GM12878 (cell line): Measurements from ENCODE around the gene PPP6R1. TPM values are rescaled to one million over a fixed set of nuclear protein-coding genes. Genes with fewer than 3 reads are reported as not detected.

Source experiments
- ATAC-seq: fragments of 200-7000 bp; cut with Tn5 transposase; 3 replicates; pipeline ENCODE4 v1.9.1; 2020; ENCODE audit warnings: mild to moderate bottlenecking, moderate library complexity
- BruUV-seq: library from RNA; stranded (reverse); fragments of 400-500 nt; replicated peaks from 2 replicates; lab custom pipeline; 2021; lab: Mats Ljungman, UMichigan
- CTCF ChIA-PET: fragments of 300-600 bp; sonication (Branson Sonifier 250); formaldehyde crosslinking; extraction: SDS; loops from one replicate; lab custom pipeline; 2021; ENCODE audit warnings: inconsistent platforms; lab: Yijun Ruan, JAX
- POLR2A ChIA-PET: fragments of 350-600 bp; formaldehyde crosslinking; extraction: SDS; loops from one replicate; lab custom pipeline; 2021; ENCODE audit warnings: inconsistent platforms; lab: Charles Lee
- RAD21 ChIA-PET: fragments of 300-600 bp; sonication (Branson Sonifier 250); formaldehyde crosslinking; loops from one replicate; lab custom pipeline; 2023; ENCODE audit warnings: antibody characterized with exemption; ENCODE audit not compliant: unreplicated experiment; lab: Charles Lee
- SMC1A ChIA-PET: fragments of 300-600 bp; sonication (Branson Sonifier 250); formaldehyde crosslinking; loops from one replicate; lab custom pipeline; 2023; ENCODE audit not compliant: unreplicated experiment, uncharacterized antibody; lab: Charles Lee
- DNase-seq: peaks from one replicate; pipeline ENCODE4 v3.0.0-alpha.2; 2011; ENCODE audit warnings: low read depth, low spot score
- FAIRE-seq: peaks from 3 replicates; lab custom pipeline; 2011; peaks lifted over from hg19 to GRCh38; lab: Jason Lieb, UNC
- H2AFZ ChIP-seq: 2 replicates; pipeline ENCODE4 v1.6.0; 2011; ENCODE audit warnings: low read depth, low read length, control low read depth; ENCODE audit not compliant: control insufficient read depth
- H3K27ac ChIP-seq: 2 replicates; pipeline ENCODE4 v1.5.1; 2011; ENCODE audit warnings: control low read depth; ENCODE audit not compliant: control insufficient read depth, insufficient read depth
- H3K27me3 ChIP-seq, 2 experiments: replicated peaks in 1 of 2; 2 replicates each; pipeline versions ENCODE4 v1.6.0 to v1.6.1; 2011; ENCODE audit warnings: low read length in 1 of 2; ENCODE audit not compliant: control insufficient read depth in 2 of 2, insufficient read depth in 2 of 2
- H3K36me3 ChIP-seq, 2 experiments: 2 replicates each; pipeline ENCODE4 v1.5.1; 2011; ENCODE audit warnings: low read length in 1 of 2; ENCODE audit not compliant: control insufficient read depth in 2 of 2, insufficient read depth in 2 of 2
- H3K4me1 ChIP-seq: 2 replicates; pipeline ENCODE4 v1.6.1; 2011; ENCODE audit warnings: mild to moderate bottlenecking, low read length, moderate library complexity, mixed read lengths; ENCODE audit not compliant: control insufficient read depth, insufficient read depth
- H3K4me2 ChIP-seq: 2 replicates; pipeline ENCODE4 v1.6.0; 2011; ENCODE audit warnings: control low read depth; ENCODE audit not compliant: control insufficient read depth, insufficient read depth
- H3K4me3 ChIP-seq: fragments of 200-600 bp; sonication (generic); 2 replicates; pipeline ENCODE4 v1.5.1; 2016
- H3K79me2 ChIP-seq: 2 replicates; pipeline ENCODE4 v1.6.0; 2011; ENCODE audit warnings: low read length; ENCODE audit not compliant: control insufficient read depth, insufficient read depth
- H3K9ac ChIP-seq: 2 replicates; pipeline ENCODE4 v1.8.0; 2011; ENCODE audit warnings: low read length, control low read depth, mixed read lengths; ENCODE audit not compliant: control insufficient read depth, insufficient read depth
- H3K9me3 ChIP-seq: replicated peaks from 3 replicates; pipeline ENCODE4 v1.5.1; 2011; ENCODE audit warnings: mild to moderate bottlenecking, low read length; ENCODE audit not compliant: control insufficient read depth, insufficient read depth
- H4K20me1 ChIP-seq: 2 replicates; pipeline ENCODE4 v1.6.0; 2011; ENCODE audit not compliant: control insufficient read depth, insufficient read depth
- CREB1 ChIP-seq: IDR thresholded peaks from 2 replicates; pipeline ENCODE4 v1.6.1; 2012; ENCODE audit warnings: low read depth, mild to moderate bottlenecking, inconsistent platforms
- CREM ChIP-seq: IDR thresholded peaks from 2 replicates; pipeline ENCODE4 v1.6.1; 2014; ENCODE audit warnings: antibody characterized with exemption, low read depth
- FOXK2 ChIP-seq: fragments of 450-650 bp; IDR thresholded peaks from 2 replicates; pipeline ENCODE4 v1.6.1; 2017; ENCODE audit warnings: mild to moderate bottlenecking, moderate library complexity
- HCFC1 ChIP-seq: fragments of 150-350 bp; IDR thresholded peaks from 2 replicates; pipeline ENCODE4 v1.6.1; 2014; ENCODE audit warnings: low read length
- IKZF1 ChIP-seq: fragments of 450-650 bp; conservative IDR thresholded peaks from 2 replicates; pipeline ENCODE4 v1.6.1; 2017; ENCODE audit warnings: antibody characterized with exemption, mild to moderate bottlenecking
- SIX5 ChIP-seq: IDR thresholded peaks from 2 replicates; pipeline ENCODE4 v1.6.1; 2011; ENCODE audit warnings: mild to moderate bottlenecking, low read depth, low read length, moderate library complexity; ENCODE audit not compliant: severe bottlenecking
- TARDBP ChIP-seq: IDR thresholded peaks from 2 replicates; pipeline ENCODE4 v1.6.1; 2016; ENCODE audit warnings: borderline replicate concordance
- YY1 ChIP-seq: IDR thresholded peaks from 2 replicates; pipeline ENCODE4 v1.6.1; 2011; ENCODE audit warnings: low read depth, mild to moderate bottlenecking, low read length
- WGBS: methylation state at CpG from one replicate; pipeline ENCODE4 v1.1.6; 2016; ENCODE audit warnings: low lambda C conversion rate; ENCODE audit not compliant: insufficient replicate concordance, insufficient coverage; ENCODE audit errors: missing lambda C conversion rate; 5-methylcytosine and 5-hydroxymethylcytosine counted together
- in situ Hi-C: fragments of 300-500 bp; cut with MboI; formaldehyde crosslinking; loops from 9 replicates; pipeline ENCODE4 v1.14.3; 2018; ENCODE audit warnings: mixed read lengths
- intact Hi-C: fragments of 100-400 bp; cut with micrococcal nuclease; formaldehyde crosslinking; loops from one replicate; pipeline ENCODE4 v1.14.2; 2022; ENCODE audit not compliant: unreplicated experiment
- polyA plus RNA-seq, 11 experiments: library from polyadenylated mRNA; depleted of rRNA in 4 of 11; unstranded in 6 of 11; stranded (reverse) in 5 of 11; fragments of >200 nt; fragmentation: Nextera tagmentation in 4 of 11; fragmentation: Illumina TruSeq in 1 of 11; extraction: Ambion mirVana in 4 of 11; extraction: Trizol in 1 of 11; gene quantifications; 1 replicate in 1 of 11; 2 replicates in 10 of 11; pipeline versions ENCODE4 v1.2.1 to v1.2.3, GENCODE V29; 2011 to 2016; ENCODE audit warnings: inconsistent platforms in 2 of 11, missing spikeins in 2 of 11, low read depth in 1 of 11
- total RNA-seq, 4 experiments: library from RNA; depleted of rRNA in 3 of 4; stranded (reverse); fragments of >200 nt in 3 of 4; fragmentation: Illumina TruSeq in 1 of 4; extraction: Trizol in 1 of 4; gene quantifications; 2 replicates each; pipeline versions ENCODE4 v1.2.1 to v1.2.3, GENCODE V29; 2013 to 2021
- TF ChIP-seq, protein P1 (sequence below): fragments of 450-650 bp; IDR thresholded peaks from 2 replicates; pipeline ENCODE4 v1.6.1; 2016; ENCODE audit warnings: mild to moderate bottlenecking
- TF ChIP-seq, protein P2 (sequence below): fragments of 150-350 bp; IDR thresholded peaks from 2 replicates; pipeline ENCODE4 v1.6.1; 2014; ENCODE audit warnings: mild to moderate bottlenecking, low read depth, low read length
- TF ChIP-seq, protein P3 (sequence below): fragments of 450-650 bp; IDR thresholded peaks from 2 replicates; pipeline ENCODE4 v1.6.1; 2017; ENCODE audit warnings: mild to moderate bottlenecking

The PPP6R1 gene
- total and polyA plus RNA-seq, 10 of the 15 experiments (the other 5 are each of a cell fraction or from before 2014, with no cell fraction given) = 0.80 to 173 (median 63.7) TPM

DNA sequence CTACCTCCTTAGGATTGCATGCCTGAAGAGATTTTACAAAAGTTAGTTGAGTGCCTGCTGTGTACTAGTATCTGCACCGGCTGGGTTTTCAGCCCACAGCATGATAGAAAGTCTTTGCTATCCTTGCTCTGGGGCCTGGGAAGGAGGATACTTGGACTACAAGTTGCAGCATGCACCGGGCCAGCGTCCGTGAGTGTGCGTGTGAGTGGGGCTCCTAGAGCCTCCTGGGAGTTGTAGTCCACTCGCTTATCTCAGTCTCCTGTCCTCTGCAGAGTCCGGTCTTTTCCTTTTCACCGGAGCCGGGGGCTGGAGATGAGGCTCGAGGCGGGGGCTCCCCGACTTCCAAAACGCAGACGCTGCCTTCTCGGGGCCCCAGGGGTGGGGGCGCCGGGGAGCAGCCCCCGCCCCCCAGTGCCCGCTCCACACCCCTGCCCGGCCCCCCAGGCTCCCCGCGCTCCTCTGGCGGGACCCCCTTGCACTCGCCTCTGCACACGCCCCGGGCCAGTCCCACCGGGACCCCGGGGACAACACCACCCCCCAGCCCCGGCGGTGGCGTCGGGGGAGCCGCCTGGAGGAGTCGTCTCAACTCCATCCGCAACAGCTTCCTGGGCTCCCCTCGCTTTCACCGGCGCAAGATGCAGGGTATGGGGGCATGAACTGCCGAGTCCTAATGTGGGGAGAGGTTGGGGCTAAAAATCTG is 45.6 kb upstream of the PPP6R1 start:
- H3K9me3 ChIP-seq = no peaks in the 10 kb centered on the region
- TF ChIP-seq YY1 = 0 out of 2 replicates have a peak, but pooled peaks have one; percentile 19
- peak; percentile 52 for TF ChIP-seq IKZF1
- TF ChIP-seq TARDBP = peak; percentile 79; the same call in 1 of the 2 replicates
- peak; percentile 87 for TF ChIP-seq HCFC1
- TF ChIP-seq, protein P1, sequence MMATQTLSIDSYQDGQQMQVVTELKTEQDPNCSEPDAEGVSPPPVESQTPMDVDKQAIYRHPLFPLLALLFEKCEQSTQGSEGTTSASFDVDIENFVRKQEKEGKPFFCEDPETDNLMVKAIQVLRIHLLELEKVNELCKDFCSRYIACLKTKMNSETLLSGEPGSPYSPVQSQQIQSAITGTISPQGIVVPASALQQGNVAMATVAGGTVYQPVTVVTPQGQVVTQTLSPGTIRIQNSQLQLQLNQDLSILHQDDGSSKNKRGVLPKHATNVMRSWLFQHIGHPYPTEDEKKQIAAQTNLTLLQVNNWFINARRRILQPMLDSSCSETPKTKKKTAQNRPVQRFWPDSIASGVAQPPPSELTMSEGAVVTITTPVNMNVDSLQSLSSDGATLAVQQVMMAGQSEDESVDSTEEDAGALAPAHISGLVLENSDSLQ = no peak
- TF ChIP-seq, protein P2, sequence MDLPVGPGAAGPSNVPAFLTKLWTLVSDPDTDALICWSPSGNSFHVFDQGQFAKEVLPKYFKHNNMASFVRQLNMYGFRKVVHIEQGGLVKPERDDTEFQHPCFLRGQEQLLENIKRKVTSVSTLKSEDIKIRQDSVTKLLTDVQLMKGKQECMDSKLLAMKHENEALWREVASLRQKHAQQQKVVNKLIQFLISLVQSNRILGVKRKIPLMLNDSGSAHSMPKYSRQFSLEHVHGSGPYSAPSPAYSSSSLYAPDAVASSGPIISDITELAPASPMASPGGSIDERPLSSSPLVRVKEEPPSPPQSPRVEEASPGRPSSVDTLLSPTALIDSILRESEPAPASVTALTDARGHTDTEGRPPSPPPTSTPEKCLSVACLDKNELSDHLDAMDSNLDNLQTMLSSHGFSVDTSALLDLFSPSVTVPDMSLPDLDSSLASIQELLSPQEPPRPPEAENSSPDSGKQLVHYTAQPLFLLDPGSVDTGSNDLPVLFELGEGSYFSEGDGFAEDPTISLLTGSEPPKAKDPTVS = no peak
- no peak for TF ChIP-seq FOXK2
- TF ChIP-seq CREM = peak; percentile 76
- TF ChIP-seq, protein P3, sequence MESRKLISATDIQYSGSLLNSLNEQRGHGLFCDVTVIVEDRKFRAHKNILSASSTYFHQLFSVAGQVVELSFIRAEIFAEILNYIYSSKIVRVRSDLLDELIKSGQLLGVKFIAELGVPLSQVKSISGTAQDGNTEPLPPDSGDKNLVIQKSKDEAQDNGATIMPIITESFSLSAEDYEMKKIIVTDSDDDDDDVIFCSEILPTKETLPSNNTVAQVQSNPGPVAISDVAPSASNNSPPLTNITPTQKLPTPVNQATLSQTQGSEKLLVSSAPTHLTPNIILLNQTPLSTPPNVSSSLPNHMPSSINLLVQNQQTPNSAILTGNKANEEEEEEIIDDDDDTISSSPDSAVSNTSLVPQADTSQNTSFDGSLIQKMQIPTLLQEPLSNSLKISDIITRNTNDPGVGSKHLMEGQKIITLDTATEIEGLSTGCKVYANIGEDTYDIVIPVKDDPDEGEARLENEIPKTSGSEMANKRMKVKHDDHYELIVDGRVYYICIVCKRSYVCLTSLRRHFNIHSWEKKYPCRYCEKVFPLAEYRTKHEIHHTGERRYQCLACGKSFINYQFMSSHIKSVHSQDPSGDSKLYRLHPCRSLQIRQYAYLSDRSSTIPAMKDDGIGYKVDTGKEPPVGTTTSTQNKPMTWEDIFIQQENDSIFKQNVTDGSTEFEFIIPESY = peak; percentile 81
- TF ChIP-seq SIX5 = peak; percentile 88
- TF ChIP-seq CREB1 = peak; percentile 53; the same call in 1 of the 2 replicates
- TF ChIP-seq, all 136 proteins: peak for 8
- Histone ChIP-seq H3K9ac (no peak overlapping the region), H2AFZ (no peak overlapping the region), H3K4me1 (peaks cover 3% of the 10 kb centered on the region; the same call in 1 of the 2 replicates), H3K27me3 (no peaks in the 10 kb centered on the region), H3K36me3 (no peaks in the 10 kb centered on the region), H3K79me2 (no peaks in the 10 kb centered on the region), H4K20me1 (no peaks in the 10 kb centered on the region; the same call in 1 of the 2 replicates), H3K4me3 (no peak overlapping the region), H3K27ac (no peak overlapping the region), H3K4me2 (no peak overlapping the region)
- RAD21 ChIA-PET = no interaction called here
- ATAC-seq = peak; percentile 68
- POLR2A ChIA-PET = no interaction called here
- no TSS peak for BruUV-seq
- SMC1A ChIA-PET = no interaction called here
- intact Hi-C loops = loop anchor here (5.0 kb wide), 1 partner anchor 78 kb away; the partner anchor contains the start of gene TMEM238
- in situ Hi-C loops = no loop called here
- no peak for FAIRE-seq
- CTCF ChIA-PET = interaction anchor here (3.6 kb wide), 1 partner anchor 200 kb away, joined by 20 read pairs; no protein-coding TSS in a partner anchor
- 76% methylated on average over 23 of the region's 39 CpGs for WGBS
- DNase-seq = no peak
